Measurements from ENCODE around the gene TICAM1. TPM values are rescaled to one million over a fixed set of nuclear protein-coding genes. Genes with fewer than 3 reads are reported as not detected.
"Not testable (repeated sequence)": the region's sequence is repeated elsewhere in the genome, so short reads cannot be mapped to it uniquely, and the experiment has no call there.

TICAM1 gene
- total RNA-seq, 4 donors from 2014 or later = 5.2 to 7.0 (median 6.3) TPM

GRCh38 chr19:4829001-4829712 lies 2.4 kb downstream of the TICAM1 start:
- TF ChIP-seq POLR2A (IDR thresholded peaks at IDR 0.05) (no peak), CTCF (IDR thresholded peaks at IDR 0.05) (peak in 1 of 6 experiments; percentile 14)
- Histone ChIP-seq H3K36me3 (no peaks in the 10 kb centered on the region), H3K27ac (peak overlapping the region in 1 of 3 donors; percentile 29), H3K4me1 (peaks cover 17 to 23% of the 10 kb centered on the region in 2 donors), H3K27me3 (no peaks in the 10 kb centered on the region), H3K9me3 (no peaks in the 10 kb centered on the region), H3K4me3 (replicated peaks in 1 of 3) (no peak overlapping the region)
- intact Hi-C loops (cut with DNase I) = no loop called here
- 52 to 59% methylated on average over 15 to 16 of the region's 16 CpGs for WGBS, 2 donors
- peak; percentile 51 to 63 for DNase-seq

GRCh38 chr19:4823577-4823976 lies 7.9 kb downstream of the TICAM1 start:
- WGBS, 2 donors = 82 to 84% methylated on average over 6 of the region's 6 CpGs
- H3K27ac ChIP-seq = no peak overlapping the region
- H3K4me1 ChIP-seq = peaks cover 3 to 4% of the 10 kb centered on the region in 2 donors
- no peak overlapping the region for H3K4me3 ChIP-seq (replicated peaks in 1 of 3)
- TF ChIP-seq POLR2A (IDR thresholded peaks at IDR 0.05) = no peak
- no peak for TF ChIP-seq CTCF (IDR thresholded peaks at IDR 0.05)
- intact Hi-C loops (cut with DNase I) = no loop called here
- no peaks in the 10 kb centered on the region for H3K9me3 ChIP-seq
- DNase-seq = no peak
- H3K36me3 ChIP-seq = no peaks in the 10 kb centered on the region
- H3K27me3 ChIP-seq = no peaks in the 10 kb centered on the region

- 95 to 96% methylated on average over 7 of the region's 7 CpGs for WGBS, 2 donors
- DNase-seq; intact Hi-C loops (cut with DNase I); H3K36me3 ChIP-seq; H3K27me3 ChIP-seq; H3K4me3 ChIP-seq (replicated peaks in 1 of 3); H3K4me1 ChIP-seq; H3K9me3 ChIP-seq; H3K27ac ChIP-seq: not testable (repeated sequence)
Observed at GRCh38 chr19:4822354-4822753, 9.2 kb downstream of the TICAM1 start.

DNA sequence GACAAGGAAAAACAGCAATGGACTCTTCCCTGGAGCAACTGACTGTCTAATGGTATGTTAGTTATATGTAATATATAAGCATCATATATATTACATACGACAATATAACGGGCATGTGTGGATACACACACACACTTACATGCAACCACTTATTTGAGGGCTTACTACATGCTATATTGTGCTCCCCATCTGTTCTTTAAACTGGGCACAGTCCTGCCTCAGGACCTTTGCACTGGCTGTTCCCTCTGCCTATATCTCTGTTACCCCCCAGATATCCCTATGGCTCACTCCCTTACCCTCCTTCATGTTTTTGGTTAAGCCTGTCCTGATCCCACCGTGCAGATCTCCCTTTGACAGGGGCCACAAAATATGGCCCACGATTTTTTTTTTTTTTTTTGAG lies 10.2 kb downstream of the TICAM1 start:
- Histone ChIP-seq H3K4me1 (peaks cover 0 to 3% of the 10 kb centered on the region in 2 donors), H3K4me3 (replicated peaks in 1 of 3) (no peak overlapping the region), H3K27me3 (no peaks in the 10 kb centered on the region), H3K36me3 (peaks cover 15 to 19% of the 10 kb centered on the region in 2 donors), H3K27ac (no peak overlapping the region), H3K9me3 (no peaks in the 10 kb centered on the region)
- TF ChIP-seq CTCF (IDR thresholded peaks at IDR 0.05) (no peak), POLR2A (IDR thresholded peaks at IDR 0.05) (no peak)
- WGBS, 2 donors = 91 to 98% methylated on average over 4 of the region's 4 CpGs
- no peak for DNase-seq
- intact Hi-C loops (cut with DNase I) = no loop called here

GRCh38 chr19:4817467-4818277 lies 13.8 kb downstream of the TICAM1 start:
- WGBS, 2 donors = 94 to 98% methylated on average over 12 to 13 of the region's 32 CpGs
- DNase-seq = no peak
- no peaks in the 10 kb centered on the region for H3K27me3 ChIP-seq
- H3K36me3 ChIP-seq = peaks cover 15 to 19% of the 10 kb centered on the region in 2 donors
- TF ChIP-seq POLR2A (IDR thresholded peaks at IDR 0.05) = no peak
- no peak for TF ChIP-seq CTCF (IDR thresholded peaks at IDR 0.05)
- intact Hi-C loops (cut with DNase I) = no loop called here
- H3K27ac ChIP-seq = no peak overlapping the region
- H3K4me1 ChIP-seq = peaks cover 0 to 12% of the 10 kb centered on the region in 2 donors
- no peaks in the 10 kb centered on the region for H3K9me3 ChIP-seq
- H3K4me3 ChIP-seq (replicated peaks in 1 of 3) = no peak overlapping the region

All from thyroid gland (tissue), 4 donors.